Ascending aorta (tissue), 2 donors: Measurements from ENCODE around the gene FGR. TPM values are rescaled to one million over a fixed set of nuclear protein-coding genes. Genes with fewer than 3 reads are reported as not detected.

Experiments
- DNase-seq, 2 donors: peaks; one replicate each; pipeline ENCODE4 v3.0.0-alpha.2; 2019; ENCODE audit warnings: low spot score in 2 of 2
- H3K27ac ChIP-seq, 2 donors: fragments of 200-600 bp; sonication (generic); one replicate each; pipeline ENCODE4 v1.5.1; 2016 to 2017; ENCODE audit warnings: mild to moderate bottlenecking in 1 of 2
- H3K27me3 ChIP-seq: fragments of 200-600 bp; sonication (generic); one replicate; pipeline ENCODE4 v1.5.1; 2017
- H3K36me3 ChIP-seq, 2 donors: fragments of 200-600 bp; sonication (generic); one replicate each; pipeline ENCODE4 v1.5.1; 2016
- H3K4me1 ChIP-seq, 2 donors: fragments of 200-600 bp; sonication (generic); one replicate each; pipeline ENCODE4 v1.5.1; 2016 to 2017; ENCODE audit warnings: mild to moderate bottlenecking in 1 of 2
- H3K4me3 ChIP-seq, 2 donors: fragments of 200-600 bp; sonication (generic); one replicate each; pipeline ENCODE4 v1.5.1; 2016 to 2017; ENCODE audit warnings: mild to moderate bottlenecking in 1 of 2
- H3K9me3 ChIP-seq, 2 donors: fragments of 200-600 bp; sonication (generic); one replicate each; pipeline ENCODE4 v1.5.1; 2016
- intact Hi-C: fragments of 100-400 bp; cut with DNase I; formaldehyde crosslinking; loops from one replicate; pipeline ENCODE4 v1.15.1; 2023
- total RNA-seq: library from RNA; depleted of rRNA; stranded (reverse); fragments of >200 nt; gene quantifications from one replicate; pipeline ENCODE4 v1.1.0, GENCODE V29; 2016
- TF ChIP-seq, protein P1 (sequence below), 3 experiments: fragments of 200-600 bp in 2 of 3; fragments of 450-650 bp in 1 of 3; sonication (generic) in 2 of 3; IDR thresholded peaks; one replicate each; pipeline ENCODE4 v1.5.1; 2016 to 2019; ENCODE audit warnings: antibody characterized with exemption in 3 of 3, mild to moderate bottlenecking in 1 of 3, moderate library complexity in 1 of 3

FGR gene
- total RNA-seq, 1 donor from 2014 or later = 10.4 TPM

GRCh38 chr1:27572679-27573426, 62.1 kb downstream of the FGR start:
- Histone ChIP-seq H3K4me1 (peaks cover 67 to 92% of the 10 kb centered on the region in 2 donors), H3K36me3 (no peaks in the 10 kb centered on the region), H3K9me3 (no peaks in the 10 kb centered on the region), H3K4me3 (peak overlapping the region; percentile 26 to 30), H3K27ac (peak overlapping the region; percentile 93 to 96), H3K27me3 (no peaks in the 10 kb centered on the region)
- TF ChIP-seq, protein P1, sequence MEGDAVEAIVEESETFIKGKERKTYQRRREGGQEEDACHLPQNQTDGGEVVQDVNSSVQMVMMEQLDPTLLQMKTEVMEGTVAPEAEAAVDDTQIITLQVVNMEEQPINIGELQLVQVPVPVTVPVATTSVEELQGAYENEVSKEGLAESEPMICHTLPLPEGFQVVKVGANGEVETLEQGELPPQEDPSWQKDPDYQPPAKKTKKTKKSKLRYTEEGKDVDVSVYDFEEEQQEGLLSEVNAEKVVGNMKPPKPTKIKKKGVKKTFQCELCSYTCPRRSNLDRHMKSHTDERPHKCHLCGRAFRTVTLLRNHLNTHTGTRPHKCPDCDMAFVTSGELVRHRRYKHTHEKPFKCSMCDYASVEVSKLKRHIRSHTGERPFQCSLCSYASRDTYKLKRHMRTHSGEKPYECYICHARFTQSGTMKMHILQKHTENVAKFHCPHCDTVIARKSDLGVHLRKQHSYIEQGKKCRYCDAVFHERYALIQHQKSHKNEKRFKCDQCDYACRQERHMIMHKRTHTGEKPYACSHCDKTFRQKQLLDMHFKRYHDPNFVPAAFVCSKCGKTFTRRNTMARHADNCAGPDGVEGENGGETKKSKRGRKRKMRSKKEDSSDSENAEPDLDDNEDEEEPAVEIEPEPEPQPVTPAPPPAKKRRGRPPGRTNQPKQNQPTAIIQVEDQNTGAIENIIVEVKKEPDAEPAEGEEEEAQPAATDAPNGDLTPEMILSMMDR (IDR thresholded peaks at IDR 0.05) = no peak
- intact Hi-C loops = no loop called here
- peak in 1 of 2 donors; percentile 84 for DNase-seq

- Histone ChIP-seq H3K36me3 (no peaks in the 10 kb centered on the region), H3K27ac (peak overlapping the region; percentile 93 to 96), H3K4me1 (peaks cover 67 to 92% of the 10 kb centered on the region in 2 donors), H3K4me3 (peak overlapping the region; percentile 30 to 43), H3K9me3 (no peaks in the 10 kb centered on the region), H3K27me3 (no peaks in the 10 kb centered on the region)
- TF ChIP-seq, protein P1 (IDR thresholded peaks at IDR 0.05) = no peak
- DNase-seq = no peak
- intact Hi-C loops = no loop called here
These were observed 62.8 kb downstream of the FGR start for GRCh38 chr1:27572019-27572678.

DNA sequence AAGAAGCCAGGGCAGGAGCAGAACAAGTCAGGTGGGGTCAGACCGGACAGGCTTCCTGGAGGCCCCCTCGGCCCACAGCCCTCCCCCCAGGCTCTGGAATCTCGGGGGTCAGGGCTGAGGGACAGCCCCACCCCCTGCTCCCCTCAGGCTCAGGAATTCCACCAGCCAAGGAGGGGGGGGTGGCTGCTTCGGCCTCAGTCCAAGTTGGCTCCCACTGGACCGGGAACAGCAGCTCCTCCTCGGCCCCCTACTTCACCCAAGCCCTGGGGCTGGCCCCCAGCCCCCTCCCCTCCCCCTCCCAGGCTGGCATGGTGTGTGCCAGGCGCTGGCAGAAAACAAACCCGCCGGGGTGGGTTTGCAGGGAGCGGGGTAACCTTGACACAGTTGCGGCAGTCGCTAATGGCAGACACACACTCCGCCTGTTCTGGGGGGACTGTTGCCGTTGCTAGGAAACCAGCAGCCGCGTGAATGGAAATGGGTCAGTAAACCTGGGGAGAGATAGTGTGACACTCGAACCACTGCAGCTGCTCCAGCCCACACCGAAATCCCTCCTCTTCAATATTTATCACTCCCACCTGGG, 63.5 kb downstream of the FGR start:
- H3K36me3 ChIP-seq = no peaks in the 10 kb centered on the region
- no peaks in the 10 kb centered on the region for H3K9me3 ChIP-seq
- TF ChIP-seq, protein P1 (IDR thresholded peaks at IDR 0.05) = no peak
- H3K4me1 ChIP-seq = peaks cover 66 to 92% of the 10 kb centered on the region in 2 donors
- intact Hi-C loops = no loop called here
- H3K27ac ChIP-seq = peak overlapping the region; percentile 93 to 96
- no peak for DNase-seq
- peak overlapping the region; percentile 30 to 43 for H3K4me3 ChIP-seq
- no peaks in the 10 kb centered on the region for H3K27me3 ChIP-seq

DNA sequence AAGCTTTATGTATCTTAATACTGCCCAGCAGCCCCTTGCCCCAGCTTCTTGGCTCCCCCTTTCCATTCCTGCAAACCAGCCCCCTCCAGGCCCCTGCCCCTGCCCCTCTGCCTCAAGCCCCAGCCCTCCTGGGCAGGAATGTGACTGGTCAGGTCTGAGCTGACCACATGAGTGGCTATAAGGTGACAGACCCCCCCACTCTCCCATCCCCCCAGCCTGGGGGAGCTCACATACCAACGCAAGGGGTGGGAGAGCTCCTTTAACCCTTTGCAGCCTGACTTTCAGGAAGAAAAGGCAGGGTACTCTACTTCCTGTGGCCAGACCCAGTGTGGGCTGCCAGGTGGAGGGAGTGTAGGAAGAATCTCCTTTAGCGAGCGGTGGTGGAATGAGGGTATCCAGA, 64.2 kb downstream of the FGR start:
- TF ChIP-seq, protein P1 (IDR thresholded peaks at IDR 0.05) = no peak
- no peaks in the 10 kb centered on the region for H3K36me3 ChIP-seq
- peaks cover 63 to 93% of the 10 kb centered on the region in 2 donors for H3K4me1 ChIP-seq
- no peaks in the 10 kb centered on the region for H3K9me3 ChIP-seq
- no peak overlapping the region for H3K4me3 ChIP-seq
- no peak for DNase-seq
- intact Hi-C loops = loop anchor here (1.0 kb wide), 1 partner anchor 42 kb away; no protein-coding TSS in a partner anchor
- no peaks in the 10 kb centered on the region for H3K27me3 ChIP-seq
- peak overlapping the region; percentile 93 to 96 for H3K27ac ChIP-seq

GRCh38 chr1:27570356-27570755, 64.6 kb downstream of the FGR start:
- no peak for DNase-seq
- H3K36me3 ChIP-seq = no peaks in the 10 kb centered on the region
- peak overlapping the region; percentile 93 to 96 for H3K27ac ChIP-seq
- TF ChIP-seq, protein P1 (IDR thresholded peaks at IDR 0.05) = no peak
- intact Hi-C loops = loop anchor here (1.0 kb wide), 1 partner anchor 42 kb away; no protein-coding TSS in a partner anchor
- H3K9me3 ChIP-seq = no peaks in the 10 kb centered on the region
- no peaks in the 10 kb centered on the region for H3K27me3 ChIP-seq
- no peak overlapping the region for H3K4me3 ChIP-seq
- peaks cover 67 to 97% of the 10 kb centered on the region in 2 donors for H3K4me1 ChIP-seq
